H1 (cell line): Measurements from ENCODE around the gene MARK4. TPM values are rescaled to one million over a fixed set of nuclear protein-coding genes. Genes with fewer than 3 reads are reported as not detected.

Experiments
- ASH2L ChIP-seq: fragments of 200-600, 300-600 bp; sonication (generic); IDR thresholded peaks from one replicate; pipeline ENCODE4 v1.7.1; 2017; ENCODE audit warnings: low read length
- JUN ChIP-seq: IDR thresholded peaks from 2 replicates; pipeline ENCODE4 v1.6.1; 2011; ENCODE audit warnings: low read depth, mild to moderate bottlenecking, improper control_type of control experiment, low read length
- RNF2 ChIP-seq: fragments of 200-900, 300-1000 bp; sonication (generic); IDR thresholded peaks from 2 replicates; pipeline ENCODE4 v1.7.1; 2016; ENCODE audit warnings: borderline replicate concordance, low read depth, mild to moderate bottlenecking, antibody characterized with exemption, low read length; ENCODE audit not compliant: poor library complexity, severe bottlenecking; ENCODE audit errors: missing control alignments
- SIRT6 ChIP-seq: IDR thresholded peaks from one replicate; pipeline ENCODE4 v1.7.1; 2012; ENCODE audit warnings: low read length, inconsistent platforms
- polyA plus RNA-seq, 7 experiments: library from polyadenylated mRNA; depleted of rRNA in 3 of 7; stranded (reverse) in 5 of 7; unstranded in 2 of 7; fragments of >200 nt in 5 of 7; fragments of 200-250 nt in 2 of 7; gene quantifications; 1 replicate in 5 of 7; 2 replicates in 1 of 7; 4 replicates in 1 of 7; pipeline versions ENCODE4 v1.2.1 to v1.2.3, GENCODE V29; 2011 to 2013; ENCODE audit warnings: missing spikeins in 2 of 7, mixed read lengths in 2 of 7
- total RNA-seq: library from RNA; stranded (reverse); fragmentation: NEBNext Ultra II Directional; extraction: Animal tissue kit (Norgen Biotek cat#: 25700); gene quantifications from 2 replicates; pipeline ENCODE4 v1.2.1, GENCODE V29; 2021
- TF ChIP-seq, protein P1 (sequence below): fragments of 300-600 bp; sonication (generic); IDR thresholded peaks from 2 replicates; pipeline ENCODE4 v1.7.1; 2012; ENCODE audit warnings: low read length, moderate library complexity, mild to moderate bottlenecking, inconsistent platforms; ENCODE audit not compliant: insufficient replicate concordance

MARK4 gene
- total and polyA plus RNA-seq, 2 of the 8 experiments (the other 6 are each of a cell fraction or from before 2014, with no cell fraction given): 12.3 to 49.8 TPM

DNA sequence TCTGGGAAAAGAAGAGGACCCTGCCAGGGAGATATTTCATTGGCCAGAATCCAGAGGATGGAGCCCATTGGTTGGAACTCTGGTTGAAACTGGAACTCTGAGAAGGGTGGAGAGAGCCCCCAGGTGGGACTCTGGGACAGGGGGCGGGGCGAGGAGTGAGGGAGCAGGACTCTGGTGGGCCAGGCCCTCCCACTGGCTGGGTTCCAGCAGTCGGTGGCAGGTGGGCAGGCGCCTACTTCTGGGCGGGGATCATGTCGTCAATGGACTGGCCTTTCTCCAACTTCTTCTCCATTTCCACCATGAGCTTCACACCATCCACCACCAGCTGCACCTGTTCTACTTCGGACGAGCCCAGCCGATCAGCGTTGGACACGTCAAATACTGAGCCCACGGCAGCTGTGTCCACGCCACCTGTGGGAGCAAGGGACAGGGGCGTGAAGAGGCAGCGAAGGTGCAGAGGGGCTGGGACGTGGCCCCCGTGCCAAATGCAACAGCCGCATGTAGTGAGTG, 55.5 kb downstream of the MARK4 start (continued):
- TF ChIP-seq RNF2 (no peak), SIRT6 (no peak), JUN (no peak), ASH2L (no peak)
- TF ChIP-seq, protein P1, sequence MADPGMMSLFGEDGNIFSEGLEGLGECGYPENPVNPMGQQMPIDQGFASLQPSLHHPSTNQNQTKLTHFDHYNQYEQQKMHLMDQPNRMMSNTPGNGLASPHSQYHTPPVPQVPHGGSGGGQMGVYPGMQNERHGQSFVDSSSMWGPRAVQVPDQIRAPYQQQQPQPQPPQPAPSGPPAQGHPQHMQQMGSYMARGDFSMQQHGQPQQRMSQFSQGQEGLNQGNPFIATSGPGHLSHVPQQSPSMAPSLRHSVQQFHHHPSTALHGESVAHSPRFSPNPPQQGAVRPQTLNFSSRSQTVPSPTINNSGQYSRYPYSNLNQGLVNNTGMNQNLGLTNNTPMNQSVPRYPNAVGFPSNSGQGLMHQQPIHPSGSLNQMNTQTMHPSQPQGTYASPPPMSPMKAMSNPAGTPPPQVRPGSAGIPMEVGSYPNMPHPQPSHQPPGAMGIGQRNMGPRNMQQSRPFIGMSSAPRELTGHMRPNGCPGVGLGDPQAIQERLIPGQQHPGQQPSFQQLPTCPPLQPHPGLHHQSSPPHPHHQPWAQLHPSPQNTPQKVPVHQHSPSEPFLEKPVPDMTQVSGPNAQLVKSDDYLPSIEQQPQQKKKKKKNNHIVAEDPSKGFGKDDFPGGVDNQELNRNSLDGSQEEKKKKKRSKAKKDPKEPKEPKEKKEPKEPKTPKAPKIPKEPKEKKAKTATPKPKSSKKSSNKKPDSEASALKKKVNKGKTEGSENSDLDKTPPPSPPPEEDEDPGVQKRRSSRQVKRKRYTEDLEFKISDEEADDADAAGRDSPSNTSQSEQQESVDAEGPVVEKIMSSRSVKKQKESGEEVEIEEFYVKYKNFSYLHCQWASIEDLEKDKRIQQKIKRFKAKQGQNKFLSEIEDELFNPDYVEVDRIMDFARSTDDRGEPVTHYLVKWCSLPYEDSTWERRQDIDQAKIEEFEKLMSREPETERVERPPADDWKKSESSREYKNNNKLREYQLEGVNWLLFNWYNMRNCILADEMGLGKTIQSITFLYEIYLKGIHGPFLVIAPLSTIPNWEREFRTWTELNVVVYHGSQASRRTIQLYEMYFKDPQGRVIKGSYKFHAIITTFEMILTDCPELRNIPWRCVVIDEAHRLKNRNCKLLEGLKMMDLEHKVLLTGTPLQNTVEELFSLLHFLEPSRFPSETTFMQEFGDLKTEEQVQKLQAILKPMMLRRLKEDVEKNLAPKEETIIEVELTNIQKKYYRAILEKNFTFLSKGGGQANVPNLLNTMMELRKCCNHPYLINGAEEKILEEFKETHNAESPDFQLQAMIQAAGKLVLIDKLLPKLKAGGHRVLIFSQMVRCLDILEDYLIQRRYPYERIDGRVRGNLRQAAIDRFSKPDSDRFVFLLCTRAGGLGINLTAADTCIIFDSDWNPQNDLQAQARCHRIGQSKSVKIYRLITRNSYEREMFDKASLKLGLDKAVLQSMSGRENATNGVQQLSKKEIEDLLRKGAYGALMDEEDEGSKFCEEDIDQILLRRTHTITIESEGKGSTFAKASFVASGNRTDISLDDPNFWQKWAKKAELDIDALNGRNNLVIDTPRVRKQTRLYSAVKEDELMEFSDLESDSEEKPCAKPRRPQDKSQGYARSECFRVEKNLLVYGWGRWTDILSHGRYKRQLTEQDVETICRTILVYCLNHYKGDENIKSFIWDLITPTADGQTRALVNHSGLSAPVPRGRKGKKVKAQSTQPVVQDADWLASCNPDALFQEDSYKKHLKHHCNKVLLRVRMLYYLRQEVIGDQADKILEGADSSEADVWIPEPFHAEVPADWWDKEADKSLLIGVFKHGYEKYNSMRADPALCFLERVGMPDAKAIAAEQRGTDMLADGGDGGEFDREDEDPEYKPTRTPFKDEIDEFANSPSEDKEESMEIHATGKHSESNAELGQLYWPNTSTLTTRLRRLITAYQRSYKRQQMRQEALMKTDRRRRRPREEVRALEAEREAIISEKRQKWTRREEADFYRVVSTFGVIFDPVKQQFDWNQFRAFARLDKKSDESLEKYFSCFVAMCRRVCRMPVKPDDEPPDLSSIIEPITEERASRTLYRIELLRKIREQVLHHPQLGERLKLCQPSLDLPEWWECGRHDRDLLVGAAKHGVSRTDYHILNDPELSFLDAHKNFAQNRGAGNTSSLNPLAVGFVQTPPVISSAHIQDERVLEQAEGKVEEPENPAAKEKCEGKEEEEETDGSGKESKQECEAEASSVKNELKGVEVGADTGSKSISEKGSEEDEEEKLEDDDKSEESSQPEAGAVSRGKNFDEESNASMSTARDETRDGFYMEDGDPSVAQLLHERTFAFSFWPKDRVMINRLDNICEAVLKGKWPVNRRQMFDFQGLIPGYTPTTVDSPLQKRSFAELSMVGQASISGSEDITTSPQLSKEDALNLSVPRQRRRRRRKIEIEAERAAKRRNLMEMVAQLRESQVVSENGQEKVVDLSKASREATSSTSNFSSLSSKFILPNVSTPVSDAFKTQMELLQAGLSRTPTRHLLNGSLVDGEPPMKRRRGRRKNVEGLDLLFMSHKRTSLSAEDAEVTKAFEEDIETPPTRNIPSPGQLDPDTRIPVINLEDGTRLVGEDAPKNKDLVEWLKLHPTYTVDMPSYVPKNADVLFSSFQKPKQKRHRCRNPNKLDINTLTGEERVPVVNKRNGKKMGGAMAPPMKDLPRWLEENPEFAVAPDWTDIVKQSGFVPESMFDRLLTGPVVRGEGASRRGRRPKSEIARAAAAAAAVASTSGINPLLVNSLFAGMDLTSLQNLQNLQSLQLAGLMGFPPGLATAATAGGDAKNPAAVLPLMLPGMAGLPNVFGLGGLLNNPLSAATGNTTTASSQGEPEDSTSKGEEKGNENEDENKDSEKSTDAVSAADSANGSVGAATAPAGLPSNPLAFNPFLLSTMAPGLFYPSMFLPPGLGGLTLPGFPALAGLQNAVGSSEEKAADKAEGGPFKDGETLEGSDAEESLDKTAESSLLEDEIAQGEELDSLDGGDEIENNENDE: no peak
